Erythroblast (primary cell): Measurements from ENCODE around the gene ATP6V0B.

ENCODE experiments used
- GATA1 ChIP-seq: IDR thresholded peaks from 2 replicates; pipeline ENCODE4 v1.6.1; 2011; ENCODE audit warnings: low read depth, mild to moderate bottlenecking, control low read depth, low read length, moderate library complexity
- POLR2A ChIP-seq: IDR thresholded peaks from 2 replicates; pipeline ENCODE4 v1.6.1; 2011; ENCODE audit warnings: mild to moderate bottlenecking, low read length

DNA sequence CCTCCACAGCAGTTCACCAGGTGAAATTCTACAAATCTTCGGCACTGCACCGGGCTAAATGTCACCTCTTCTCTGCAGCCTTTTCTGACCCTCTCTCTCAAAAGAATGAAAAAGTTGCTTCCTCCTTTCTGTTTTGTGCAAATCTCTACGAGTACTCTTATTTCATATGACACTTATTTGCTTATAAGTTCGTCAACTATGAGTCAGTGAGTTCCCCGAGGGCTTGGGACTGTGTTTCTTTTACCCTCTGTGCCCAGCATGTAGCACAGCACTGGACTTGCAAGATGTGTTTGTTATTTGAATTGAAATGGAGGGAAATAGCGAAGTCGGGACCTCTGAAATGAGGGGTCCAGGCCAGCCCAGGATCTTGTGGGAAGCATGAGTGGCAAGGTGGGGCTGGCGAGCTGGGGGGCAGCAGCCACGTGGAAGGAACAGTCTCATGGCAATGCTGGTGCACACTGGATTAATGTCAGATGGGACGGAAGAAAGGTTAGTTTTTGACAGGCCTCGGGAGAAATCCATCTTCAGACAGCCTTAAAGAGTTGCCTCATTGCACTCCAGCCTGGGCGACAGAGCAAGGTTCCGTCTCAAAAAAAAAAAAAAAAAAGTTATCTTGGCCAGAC, 50.3 kb downstream of the ATP6V0B start:
- TF ChIP-seq POLR2A, result no peak
- no peak for TF ChIP-seq GATA1
